GF-D8 (cell line): ENCODE data around the gene PLB1.

Experiments used
- DNase-seq: peaks from one replicate; lab custom pipeline; 2025; lab: John Stamatoyannopoulos, UW

PLB1 gene

DNA sequence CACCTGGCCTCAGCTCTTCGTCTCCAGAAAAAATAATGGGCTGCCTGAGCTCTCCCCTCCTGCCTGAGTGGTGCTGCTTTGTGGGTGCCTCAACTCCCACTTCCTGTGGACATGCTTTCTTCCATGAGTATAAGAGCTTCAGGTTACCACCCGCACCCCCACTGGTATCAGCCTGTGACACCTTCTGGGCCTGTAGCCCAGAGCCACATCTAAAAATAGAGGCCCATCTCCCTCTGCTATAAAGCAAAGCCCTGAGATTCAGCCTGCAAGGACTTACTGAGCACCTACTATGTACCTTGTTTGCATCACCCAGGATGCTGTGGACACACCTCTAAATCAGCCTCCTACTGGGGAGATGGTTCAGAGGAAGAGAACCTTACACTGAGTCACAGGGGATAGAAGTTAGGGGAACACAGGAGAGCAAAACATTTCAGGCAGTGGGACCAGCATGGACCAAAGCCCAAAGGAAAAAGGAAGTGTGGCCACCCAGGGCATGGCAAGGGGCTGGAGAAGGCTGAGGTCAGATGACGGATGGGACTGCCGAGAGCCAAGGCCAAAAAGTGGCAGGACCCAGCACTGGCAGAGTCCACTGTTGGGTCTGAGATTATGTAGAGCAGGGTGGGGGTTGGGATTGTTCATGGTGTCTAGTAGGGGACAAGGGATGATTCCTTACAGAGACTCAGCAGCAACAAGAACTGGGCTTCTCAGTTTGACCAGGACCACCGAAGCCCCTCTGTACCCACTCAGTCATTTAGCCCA is 132.0 kb downstream of the PLB1 start:
- no peak for DNase-seq

DNA sequence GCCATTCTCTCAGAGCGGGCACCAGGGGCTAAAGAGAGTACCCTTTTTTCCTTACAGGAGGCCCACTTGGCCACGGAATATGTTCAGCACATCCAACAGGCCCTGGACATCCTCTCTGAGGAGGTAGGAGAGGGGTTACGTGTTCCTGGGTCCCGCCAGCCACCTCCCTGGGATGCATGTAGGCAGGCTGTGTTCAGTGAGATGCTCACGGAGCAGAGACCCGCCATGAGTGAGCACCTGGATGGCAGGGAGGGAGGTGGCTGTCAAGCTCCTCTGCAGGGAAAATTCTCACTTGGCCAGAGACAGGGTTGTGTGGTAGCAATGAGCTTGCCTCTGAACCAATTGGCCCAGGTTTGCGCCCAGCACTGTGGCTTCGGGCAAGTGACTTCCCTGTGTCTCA is 132.6 kb downstream of the PLB1 start:
- no peak for DNase-seq

DNA sequence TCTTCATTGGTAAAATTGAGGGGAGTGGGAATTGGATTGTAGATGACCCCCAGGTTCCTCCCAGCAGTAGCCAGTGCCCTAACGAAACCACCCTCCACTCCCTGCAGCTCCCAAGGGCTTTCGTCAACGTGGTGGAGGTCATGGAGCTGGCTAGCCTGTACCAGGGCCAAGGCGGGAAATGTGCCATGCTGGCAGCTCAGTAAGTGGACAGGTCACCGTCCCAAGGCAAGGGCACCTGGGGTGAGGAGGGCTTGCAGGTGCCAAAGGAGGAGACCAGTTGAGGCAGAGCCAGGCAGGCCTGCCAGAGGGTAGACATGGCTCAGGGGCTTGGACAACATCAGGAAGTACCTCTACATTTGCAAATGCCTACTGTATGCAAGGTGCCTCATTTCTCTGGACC is 133.1 kb downstream of the PLB1 start:
- DNase-seq: no peak

DNA sequence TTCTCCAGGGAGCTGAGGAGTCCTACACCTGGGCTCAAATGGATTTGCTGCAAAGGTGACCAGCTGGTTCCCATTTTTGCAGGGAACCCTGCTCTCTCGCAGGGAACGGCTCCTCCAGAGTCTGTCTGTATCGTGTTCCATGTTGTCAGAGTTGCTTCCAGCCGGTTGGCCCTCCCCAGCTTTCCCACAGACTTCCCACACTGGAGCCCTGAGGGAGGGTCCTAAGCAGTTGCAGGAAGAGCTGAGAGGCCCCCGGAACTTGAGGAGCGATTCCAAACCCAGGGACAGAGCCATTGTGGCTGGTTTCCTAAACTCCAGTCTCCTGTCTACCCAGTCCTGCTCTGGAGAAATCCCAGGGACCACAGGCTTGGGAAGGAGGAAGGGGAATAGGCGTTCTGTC is 134.1 kb downstream of the PLB1 start:
- no peak for DNase-seq

DNA sequence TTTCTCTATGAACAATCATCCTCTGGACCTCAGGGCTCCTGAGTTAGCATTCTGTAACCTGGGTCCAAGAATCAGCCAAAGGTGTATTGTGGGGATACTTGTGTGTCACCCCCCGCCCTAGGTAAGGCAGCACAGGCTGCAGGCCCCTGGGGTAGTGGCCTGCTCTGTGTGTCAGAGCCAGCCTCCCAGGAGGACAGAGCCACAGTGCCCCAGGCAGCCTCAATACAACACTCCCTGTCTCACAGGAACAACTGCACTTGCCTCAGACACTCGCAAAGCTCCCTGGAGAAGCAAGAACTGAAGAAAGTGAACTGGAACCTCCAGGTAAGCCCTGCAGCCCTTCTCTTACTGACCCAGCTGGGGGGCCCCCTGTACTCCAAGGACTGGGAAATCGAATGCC is 134.5 kb downstream of the PLB1 start:
- DNase-seq: no peak

DNA sequence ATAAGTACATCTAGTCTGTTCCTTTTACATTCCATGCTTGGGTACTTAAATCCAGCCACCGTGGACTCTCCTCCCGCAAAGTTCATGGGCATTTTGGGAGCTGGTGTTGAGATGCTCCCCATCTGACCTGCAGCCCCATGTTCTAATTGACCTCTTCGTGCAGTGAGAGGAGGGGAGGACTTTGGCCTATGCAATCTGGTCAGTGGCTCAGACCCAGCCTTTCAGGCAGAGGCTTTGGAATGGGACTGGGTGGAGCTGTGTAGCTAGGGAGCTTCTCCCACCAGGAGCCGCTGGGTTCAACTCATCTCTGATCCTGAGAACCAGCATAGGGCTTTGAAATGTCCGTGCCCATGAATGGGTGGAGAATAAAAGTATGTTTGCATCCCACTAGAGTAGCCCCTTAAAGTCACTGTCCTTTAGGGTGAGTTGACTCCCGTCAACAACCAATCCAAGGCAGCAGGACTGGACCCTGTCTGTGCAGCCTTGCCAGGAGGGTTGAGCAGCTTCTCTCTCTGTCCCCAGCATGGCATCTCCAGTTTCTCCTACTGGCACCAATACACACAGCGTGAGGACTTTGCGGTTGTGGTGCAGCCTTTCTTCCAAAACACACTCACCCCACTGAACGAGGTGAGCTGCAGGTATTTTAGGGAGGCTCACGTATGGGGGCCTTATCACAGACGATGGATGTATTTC is 135.8 kb downstream of the PLB1 start:
- no peak for DNase-seq

DNA sequence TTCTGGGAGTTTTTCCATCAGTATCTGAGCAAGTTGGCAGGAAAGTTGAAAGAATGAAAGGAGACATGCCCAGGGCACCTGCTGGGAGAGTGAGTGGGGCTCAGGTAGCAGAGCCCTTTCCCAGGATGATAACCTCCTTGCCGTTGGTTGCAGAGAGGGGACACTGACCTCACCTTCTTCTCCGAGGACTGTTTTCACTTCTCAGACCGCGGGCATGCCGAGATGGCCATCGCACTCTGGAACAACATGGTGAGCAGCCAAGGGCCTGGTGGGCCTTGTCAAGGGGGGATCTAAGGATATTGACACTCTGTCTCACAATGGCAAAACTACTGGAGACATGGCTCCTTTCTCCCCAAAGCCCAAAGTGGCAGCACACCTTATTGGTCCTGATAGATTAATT is 136.9 kb downstream of the PLB1 start:
- no peak for DNase-seq

DNA sequence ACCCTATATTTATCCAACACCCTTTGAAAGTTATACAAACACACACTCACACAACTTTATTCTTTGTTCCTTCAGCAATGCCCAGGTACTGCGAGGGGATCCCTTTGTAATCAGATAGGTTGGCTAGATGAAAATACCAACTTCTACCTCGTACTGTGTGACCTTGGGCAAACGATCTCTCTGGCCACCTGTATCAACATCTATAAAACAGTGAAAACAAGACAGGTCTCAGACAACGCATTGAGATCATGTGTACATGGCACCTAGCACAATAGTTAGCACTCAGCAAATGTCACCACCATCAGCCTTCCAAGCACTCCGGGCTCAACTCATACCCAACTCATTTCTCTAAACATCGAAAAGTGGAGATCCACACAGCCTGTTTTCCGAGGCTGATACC is 137.3 kb downstream of the PLB1 start:
- no peak for DNase-seq

DNA sequence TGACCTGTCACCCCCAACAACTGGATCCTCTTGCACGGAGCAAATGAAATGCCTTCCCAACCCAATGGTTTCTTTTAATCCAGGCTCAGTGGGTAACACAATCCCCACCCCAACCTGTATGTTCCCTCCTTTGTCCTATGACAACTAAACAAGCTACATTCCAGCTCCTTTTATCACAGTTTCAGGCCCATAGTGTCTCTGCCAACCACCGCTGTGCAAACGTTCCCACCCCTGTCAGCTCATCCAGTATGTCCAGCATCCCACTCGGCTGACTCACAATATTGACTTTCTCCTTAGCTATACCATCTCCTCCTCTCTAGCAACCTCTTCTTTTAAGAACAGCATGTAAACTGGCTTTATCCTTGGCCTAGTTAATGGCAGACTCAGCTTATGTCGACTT is 137.9 kb downstream of the PLB1 start:
- no peak for DNase-seq

DNA sequence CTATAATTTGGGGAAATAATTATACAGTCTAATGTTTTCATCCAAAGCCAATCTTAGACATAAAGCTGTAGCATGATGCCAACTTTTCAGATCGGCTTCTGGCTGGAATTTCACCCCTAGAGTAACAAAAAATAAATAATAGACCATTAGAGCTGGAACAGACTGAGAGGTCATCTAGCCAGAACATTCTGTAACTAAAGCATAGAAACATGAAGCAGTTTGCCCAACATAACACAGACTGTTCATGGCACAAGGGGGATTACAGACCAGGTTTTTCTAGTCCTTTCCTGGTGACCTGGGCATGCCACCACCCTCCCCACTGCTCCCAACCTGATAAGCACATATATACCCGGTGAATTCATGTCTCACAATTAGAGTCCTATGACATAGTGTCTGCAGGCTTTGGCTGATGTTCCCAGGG is 139.3 kb downstream of the PLB1 start:
- DNase-seq: no peak

DNA sequence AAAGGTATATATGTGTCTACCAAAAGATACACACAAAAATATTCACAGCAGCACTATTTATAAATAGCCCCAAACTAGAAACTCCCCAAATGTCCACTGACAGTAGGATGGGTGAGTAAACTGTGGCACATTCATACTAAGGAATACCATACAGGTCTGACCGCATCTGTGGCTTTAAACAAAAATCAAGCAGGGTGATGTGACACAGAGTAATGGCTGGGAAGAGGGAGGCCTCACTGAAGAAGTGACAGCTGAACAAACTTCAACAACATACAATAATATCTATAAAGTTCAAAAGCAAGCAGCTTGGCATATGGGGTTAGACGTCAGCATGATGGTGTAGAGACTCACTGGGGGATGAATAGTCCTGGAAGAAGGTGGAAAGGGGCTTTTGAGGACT is 140.6 kb downstream of the PLB1 start:
- DNase-seq: no peak

DNA sequence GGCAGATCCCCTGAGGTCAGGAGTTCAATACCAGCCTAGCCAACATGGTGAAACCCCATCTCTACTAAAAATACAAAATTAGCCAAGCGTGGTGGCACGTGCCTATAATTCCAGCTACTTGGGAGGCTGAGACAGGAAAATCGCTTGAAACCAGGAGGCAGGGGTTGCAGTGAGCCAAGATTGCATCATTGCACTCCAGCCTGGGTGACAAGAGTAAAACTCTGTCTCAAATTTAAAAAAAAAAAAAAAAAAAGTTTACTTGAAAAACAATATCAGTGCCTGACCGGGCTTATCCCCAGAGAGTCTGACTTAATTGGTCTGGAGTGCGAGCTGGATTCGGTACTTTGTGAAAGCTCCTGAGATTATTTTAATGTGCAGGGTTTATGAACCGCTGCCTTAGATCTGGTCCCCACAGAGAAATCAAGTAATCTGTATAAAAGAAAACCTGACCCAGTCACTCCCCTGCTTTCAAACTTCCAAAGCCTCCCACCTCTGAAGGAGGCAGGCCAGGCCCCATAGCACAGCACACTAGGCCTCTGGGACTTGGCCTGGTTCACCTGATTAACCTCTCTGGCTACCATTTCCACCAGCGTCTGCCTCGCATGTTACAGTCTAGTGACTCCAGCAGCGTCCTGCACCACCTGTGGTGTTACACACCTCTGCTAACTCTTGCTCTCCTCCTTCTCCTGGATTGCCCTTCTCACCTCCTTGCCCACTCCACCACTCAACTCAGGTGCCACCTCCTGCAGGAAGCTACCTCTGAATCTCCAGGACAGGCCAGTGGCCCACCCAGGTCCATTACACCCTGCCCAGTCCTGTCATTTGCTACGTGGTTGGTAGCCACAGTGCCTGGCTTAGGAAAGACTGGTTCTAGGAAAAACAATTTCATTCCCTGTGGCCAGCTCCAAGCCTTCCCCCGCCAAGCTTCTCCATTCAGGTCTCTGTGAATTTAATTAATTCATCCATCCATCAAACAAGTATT is 141.5 kb downstream of the PLB1 start:
- no peak for DNase-seq

DNA sequence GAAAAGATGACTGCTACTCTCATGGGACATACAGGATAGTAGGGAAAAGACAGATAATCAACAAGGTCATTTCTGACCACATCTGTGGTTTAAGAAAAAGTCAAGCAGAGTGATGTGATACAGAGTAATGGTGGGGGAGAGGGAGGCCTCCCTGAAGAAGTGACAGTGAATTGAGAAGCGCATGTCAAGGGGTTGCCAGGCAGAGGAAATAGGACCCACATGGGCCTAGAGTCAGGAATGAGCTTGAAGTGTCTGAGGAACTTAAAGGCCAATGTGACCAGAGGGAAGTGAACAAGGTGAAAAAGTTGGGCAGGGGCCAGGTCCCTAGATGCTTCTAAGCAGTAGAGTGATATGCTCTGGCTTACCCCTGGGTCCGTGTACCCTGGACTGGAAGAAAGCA is 142.2 kb downstream of the PLB1 start:
- no peak for DNase-seq

DNA sequence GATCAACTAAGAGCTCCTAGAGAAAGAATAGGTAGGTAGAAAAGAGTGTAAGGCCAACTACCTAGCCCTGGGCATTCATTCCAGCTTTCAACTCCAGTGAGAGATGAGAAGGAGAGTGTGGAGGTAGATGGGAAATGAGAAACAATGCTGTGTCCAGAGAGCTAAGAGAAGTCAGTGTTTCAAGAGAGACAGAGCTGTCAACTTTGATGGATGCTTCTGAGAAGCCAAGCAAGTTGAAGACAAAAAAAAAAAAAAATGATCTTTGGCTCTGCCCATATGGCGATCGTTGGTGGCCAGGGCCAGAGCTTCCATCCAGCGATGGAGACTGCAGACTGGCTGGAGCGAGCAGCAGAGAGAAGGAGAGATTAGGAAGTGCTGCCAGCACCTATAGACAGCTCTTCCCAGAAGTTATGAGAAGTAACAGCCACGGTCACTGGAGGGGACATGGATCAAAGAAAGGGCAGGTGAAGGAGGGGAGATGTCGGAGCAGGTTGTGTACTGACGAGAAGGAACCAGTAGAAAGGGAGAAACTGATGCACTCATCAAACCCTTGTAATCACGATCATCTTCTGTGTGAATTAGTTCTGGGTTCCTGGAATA is 143.3 kb downstream of the PLB1 start:
- DNase-seq: no peak

DNA sequence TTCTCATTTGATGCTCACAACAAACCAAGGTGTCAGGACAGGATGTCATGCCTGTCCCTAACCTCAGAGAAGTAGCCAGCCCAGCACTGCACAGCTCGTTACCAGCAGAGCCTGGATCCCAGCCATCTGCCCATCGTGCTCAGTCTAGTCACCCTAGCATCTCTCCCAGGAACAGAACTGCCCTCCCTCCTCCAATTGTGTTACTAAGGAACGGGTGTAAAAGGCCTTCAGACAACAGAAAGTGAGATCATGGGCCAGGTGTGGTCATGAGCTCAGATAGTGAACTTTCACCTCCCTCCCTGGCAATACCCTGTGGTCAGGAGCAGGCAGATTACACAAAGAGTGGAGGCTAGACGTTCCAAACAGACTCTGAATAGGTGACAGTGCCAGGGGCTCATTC is 144.0 kb downstream of the PLB1 start:
- DNase-seq: no peak

DNA sequence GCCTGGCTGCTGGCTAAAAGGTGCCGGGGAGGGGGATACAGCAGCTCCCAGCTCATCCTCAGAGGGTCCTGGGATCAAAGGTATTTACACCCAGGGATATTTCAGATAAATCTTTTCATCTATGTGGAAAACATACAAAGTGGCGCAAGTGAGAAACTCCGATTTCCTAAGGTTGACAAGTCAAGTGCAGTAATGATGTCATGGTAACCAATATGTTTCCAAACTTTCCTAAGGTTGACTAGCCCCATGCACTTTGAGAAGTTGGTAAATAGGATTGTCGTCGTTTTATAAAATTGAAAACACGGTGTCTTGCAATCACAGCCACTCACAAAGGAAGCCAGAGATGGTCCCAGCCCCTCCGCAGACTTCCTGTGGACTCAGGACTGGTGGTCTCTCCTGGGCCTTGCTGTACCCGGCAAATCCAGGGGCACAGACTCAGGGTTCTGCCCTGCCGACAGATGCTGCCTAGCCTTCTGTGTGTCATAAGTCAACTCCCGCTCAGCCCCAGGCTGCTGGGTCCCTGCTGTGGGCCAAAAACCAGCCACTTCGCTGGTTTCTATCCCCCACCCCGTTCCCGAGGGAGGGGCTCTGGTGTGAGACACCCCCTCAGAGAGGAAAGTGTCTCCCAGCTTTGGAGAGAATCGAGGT is 144.5 kb downstream of the PLB1 start:
- DNase-seq: no peak

DNA sequence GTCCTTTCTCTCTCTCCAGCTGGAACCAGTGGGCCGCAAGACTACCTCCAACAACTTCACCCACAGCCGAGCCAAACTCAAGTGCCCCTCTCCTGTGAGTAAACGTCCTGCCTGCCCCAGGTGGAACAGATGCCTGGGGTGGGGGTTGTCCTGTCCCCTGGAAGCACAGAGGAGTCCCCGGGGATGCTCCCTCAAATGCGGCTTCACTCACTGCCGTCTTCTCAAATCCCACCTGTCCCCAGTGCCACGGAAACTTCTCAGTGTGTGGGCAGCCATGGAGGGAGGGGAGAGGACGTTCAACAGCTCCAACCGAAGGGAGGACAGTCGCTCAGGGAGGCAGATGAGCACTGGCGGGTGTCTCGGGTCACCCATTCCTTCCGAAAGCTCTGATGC is 145.0 kb downstream of the PLB1 start:
- DNase-seq: no peak

DNA sequence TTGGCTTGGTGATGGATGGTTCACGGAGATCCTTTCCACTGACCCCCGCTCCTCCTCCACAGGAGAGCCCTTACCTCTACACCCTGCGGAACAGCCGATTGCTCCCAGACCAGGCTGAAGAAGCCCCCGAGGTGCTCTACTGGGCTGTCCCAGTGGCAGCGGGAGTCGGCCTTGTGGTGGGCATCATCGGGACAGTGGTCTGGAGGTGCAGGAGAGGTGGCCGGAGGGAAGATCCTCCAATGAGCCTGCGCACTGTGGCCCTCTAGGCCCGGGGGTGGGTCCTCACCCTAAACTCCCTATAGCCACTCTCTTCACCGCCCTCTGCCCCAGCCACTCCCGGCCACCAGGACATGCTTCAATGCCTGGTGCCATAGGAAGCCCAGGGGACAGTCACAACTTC is 146.9 kb downstream of the PLB1 start:
- DNase-seq: no peak

DNA sequence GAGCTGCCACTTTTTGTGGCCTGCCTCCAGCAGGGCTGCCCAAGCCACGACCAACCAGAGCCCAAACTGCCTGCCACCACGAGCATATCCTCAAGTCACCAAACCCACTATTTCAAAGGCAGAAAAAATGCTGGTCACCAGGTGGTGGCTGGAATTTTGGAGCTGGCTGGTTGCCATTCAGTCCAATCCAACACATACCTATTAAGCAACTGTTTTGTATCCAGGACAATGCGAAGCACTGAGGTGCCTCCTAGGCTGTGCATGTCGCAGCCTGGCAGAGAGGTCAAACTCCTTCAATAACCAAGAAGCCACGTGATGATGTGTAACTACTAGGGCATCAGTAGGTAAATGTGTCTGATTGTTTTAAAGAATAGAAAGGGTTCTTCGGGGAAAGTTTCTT is 147.5 kb downstream of the PLB1 start:
- DNase-seq: no peak

DNA sequence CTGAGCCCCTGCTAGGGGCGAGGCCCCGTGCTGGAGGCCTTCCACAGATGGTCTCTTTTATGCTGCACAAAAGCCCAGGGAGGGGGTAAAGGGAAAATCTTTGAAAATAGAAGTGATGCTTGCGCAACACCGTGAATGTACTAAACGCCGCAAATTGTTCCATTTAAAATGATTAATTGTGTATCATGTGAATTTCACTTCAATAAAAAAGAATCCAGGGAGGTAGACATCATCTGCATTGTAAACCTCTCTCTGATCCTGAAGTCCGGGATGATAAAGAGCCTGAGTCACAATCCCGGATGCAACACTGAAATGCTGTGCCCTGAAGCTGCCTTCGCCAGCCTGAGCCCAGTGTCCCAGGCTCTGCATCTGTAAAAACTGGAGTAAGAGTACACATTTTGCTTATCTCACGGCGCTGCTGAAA is 148.1 kb downstream of the PLB1 start:
- no peak for DNase-seq

DNA sequence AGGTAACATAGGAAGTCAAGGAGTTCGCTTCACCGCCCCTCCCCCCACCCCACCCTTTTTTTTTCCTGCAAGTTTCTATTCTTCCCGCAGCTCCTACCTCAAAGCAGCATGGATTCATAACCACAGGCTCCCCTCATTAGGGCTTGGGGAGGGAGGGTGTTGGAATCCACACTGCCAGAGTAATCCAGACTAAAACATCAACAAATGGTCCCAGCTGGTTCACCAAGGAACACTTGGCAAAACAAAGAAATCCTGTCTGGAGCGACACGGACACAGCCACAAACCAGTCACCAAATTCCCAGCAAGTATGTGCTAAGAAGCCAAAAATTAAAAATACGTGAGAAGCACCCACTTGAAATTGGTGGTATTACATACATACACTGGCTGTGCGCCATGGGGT is 148.9 kb downstream of the PLB1 start:
- no peak for DNase-seq

DNA sequence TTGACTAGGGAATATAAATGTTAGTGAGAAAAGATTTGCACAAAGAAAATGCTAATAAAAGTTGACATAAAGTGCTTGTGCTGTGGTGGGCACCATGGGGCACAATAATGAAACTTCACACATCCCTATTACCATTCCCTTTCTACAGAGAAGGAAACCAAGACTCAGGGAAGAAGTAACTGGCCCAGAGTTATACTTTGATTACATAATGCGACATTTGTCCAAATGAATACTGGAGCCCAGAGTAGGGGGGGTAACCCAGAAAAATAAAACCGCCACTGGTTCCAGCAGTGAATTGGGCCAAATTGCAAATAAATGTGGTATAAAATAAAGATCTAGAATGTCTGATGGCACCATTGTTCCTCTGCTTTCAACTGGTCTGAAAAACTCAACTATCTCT is 149.7 kb downstream of the PLB1 start:
- DNase-seq: no peak
